GM18520 (cell line): ENCODE results near the gene DUOX1.

Experiments
- ATAC-seq: cut with Tn5 transposase; IDR thresholded peaks from one replicate; pipeline ENCODE4 v1.9.1; 2021; ENCODE audit not compliant: unreplicated experiment

The DUOX1 gene

DNA sequence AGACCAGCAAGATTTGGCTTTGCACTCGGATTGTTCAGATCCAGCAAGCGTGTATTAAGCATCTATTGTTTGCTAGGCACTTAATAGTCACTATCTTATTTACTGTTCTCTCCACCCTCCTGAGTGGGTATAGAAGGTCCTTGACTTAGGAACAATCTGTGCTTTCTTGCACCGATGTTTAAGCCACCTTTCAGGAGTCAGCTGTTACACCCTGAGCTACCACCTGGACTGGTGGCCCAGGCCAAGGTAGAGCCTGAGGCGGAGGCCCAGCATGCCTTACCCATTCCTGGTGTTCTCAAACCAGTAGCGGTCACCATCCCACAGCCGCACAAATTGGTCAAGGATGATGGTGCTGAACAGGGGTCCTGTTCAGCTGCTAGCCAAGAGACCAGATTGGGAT, 10.0 kb downstream of the DUOX1 start:
- no peak for ATAC-seq

- no peak for ATAC-seq
Observed at GRCh38 chr15:45140557-45141250, 10.9 kb downstream of the DUOX1 start.

- no peak for ATAC-seq
Observed at GRCh38 chr15:45141386-45141785, 11.6 kb downstream of the DUOX1 start.

DNA sequence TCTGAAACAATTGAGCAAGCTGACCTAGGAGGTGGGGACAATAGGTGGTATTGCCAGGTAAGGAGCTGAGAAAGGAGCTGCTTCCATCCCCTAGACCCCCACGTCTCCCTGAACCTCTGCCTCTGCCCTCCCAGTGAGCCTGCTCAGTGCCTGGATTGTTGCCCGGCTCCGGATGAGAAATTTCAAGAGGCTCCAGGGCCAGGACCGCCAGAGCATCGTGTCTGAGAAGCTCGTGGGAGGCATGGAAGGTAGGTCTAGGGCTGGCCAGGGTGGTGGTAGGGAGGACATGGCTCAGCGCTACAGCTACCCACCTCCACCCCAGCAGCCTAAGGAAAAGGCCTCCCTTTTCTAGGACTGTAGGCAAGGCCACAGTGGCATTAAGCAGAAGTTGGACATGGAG, 13.3 kb downstream of the DUOX1 start:
- ATAC-seq = no peak

DNA sequence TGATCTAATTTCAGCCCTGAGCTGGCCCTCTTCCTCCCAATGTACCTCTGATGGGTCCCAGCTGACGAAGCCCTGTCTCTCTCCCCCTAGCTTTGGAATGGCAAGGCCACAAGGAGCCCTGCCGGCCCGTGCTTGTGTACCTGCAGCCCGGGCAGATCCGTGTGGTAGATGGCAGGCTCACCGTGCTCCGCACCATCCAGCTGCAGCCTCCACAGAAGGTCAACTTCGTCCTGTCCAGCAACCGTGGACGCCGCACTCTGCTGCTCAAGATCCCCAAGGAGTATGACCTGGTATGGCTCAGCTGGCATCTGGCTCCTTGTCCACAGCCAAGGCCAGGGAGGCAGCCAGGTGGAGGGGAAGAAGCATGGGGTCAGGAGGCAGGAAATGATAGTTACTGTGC, 14.2 kb downstream of the DUOX1 start:
- ATAC-seq = no peak

DNA sequence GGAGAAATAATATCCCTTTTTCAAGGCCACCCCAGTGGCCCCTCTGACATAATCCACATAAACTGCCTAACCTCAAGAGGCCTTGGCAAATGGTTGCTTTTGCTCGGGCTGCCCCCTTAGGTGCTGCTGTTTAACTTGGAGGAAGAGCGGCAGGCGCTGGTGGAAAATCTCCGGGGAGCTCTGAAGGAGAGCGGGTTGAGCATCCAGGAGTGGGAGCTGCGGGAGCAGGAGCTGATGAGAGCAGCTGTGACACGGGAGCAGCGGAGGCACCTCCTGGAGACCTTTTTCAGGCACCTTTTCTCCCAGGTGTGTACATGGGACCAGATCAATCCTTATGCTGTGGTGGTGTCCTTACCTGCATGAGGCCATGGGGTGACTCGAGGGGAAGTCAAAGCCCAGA, 15.0 kb downstream of the DUOX1 start:
- no peak for ATAC-seq

- no peak for ATAC-seq
Observed at GRCh38 chr15:45146405-45146804, 16.6 kb downstream of the DUOX1 start.

GRCh38 chr15:45147606-45148005, 17.8 kb downstream of the DUOX1 start:
- no peak for ATAC-seq

DNA sequence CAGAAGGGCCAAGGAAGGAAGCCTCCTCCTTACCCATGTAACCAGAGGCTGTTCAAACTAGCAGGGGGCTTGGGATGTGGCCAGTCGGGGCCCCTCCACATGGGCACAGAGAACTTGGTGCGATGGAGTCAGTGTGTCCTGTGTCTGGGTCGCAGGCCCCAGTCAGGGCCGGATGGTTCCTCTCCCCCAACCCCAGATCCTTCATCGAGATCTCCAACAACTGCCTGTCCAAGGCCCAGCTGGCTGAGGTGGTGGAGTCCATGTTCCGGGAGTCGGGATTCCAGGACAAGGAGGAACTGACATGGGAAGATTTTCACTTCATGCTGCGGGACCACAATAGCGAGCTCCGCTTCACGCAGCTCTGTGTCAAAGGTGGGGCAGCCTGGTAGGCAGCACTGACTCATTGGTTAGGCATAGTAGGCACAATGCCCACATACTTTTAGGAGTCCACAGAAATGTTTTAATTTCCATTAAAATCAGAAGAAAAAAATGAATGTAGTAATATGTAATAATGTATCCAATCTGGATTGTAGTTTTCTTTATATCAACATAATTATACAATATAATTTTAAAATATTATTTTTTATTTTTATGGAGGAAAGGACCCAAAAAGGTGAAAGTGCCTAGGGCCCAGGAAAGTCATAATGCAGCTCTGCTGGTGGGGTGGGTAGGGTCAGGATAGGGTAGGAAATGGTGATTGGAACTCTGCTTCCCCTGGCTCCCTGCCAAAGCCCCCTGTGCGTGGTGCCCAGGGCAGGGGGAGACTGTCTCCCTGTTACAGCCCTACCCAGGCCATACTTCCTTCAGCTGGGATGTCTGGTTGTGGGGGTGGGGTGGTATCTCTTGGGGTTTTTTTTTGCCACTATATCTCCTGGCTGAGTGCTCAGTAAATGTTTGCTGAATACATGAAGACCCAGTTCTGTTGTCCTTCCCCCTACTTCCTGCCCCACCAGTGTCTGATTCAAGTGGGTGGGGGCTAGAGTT, 18.6 kb downstream of the DUOX1 start:
- no peak for ATAC-seq

GRCh38 chr15:45149060-45149459, 19.3 kb downstream of the DUOX1 start:
- ATAC-seq = no peak

DNA sequence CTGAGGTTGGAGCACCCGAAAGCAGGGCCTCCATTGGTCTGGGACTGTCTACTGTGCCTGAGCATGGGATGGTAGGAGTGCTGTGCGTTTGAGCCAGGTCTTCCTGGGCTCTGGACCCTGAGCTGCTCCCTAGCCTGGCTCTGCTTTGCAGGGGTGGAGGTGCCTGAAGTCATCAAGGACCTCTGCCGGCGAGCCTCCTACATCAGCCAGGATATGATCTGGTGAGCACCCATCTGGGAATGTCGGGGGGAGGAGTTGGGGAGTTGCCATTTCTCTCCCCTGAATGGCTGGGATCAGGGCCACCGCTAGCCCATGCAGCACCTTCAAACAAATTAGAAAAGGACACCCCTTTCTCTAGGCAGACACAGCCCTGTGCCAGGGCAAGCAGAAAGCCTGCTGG, 20.7 kb downstream of the DUOX1 start:
- ATAC-seq = no peak

GRCh38 chr15:45150997-45151396, 21.2 kb downstream of the DUOX1 start:
- ATAC-seq = no peak

DNA sequence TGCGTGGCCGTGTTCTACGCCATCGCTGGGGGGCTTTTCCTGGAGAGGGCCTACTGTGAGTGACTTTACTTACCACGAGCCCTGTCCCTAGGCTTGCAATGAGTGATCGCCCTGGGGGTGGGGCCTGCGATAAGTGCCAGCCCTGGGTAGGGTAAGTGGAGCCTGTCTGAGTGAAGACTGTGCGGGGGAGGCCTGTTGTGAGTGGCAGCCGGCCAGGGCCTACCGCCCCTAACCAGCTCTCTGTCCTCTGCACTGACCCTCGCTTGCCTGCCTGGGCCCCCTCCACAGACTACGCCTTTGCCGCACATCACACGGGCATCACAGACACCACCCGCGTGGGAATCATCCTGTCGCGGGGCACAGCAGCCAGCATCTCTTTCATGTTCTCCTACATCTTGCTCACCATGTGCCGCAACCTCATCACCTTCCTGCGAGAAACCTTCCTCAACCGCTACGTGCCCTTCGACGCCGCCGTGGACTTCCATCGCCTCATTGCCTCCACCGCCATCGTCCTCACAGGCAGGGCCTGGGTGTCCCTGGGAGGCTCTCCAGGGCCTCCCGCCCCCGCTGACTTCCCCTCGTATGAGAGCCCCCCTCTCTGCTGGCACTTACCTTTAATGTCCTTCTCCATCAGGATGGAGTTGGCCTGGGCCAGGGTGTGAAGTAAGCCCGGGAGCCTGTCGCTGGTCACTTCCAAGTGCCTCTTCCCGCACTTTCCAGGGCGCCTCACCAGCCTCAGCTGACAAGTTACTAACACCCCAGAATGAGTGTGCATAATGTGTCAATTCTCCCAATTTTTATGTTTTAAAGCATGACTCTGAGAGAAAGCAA, 22.4 kb downstream of the DUOX1 start:
- ATAC-seq = no peak

GRCh38 chr15:45155739-45156138, 25.9 kb downstream of the DUOX1 start:
- no peak for ATAC-seq

- ATAC-seq = no peak
Observed at GRCh38 chr15:45156744-45157455, 27.1 kb downstream of the DUOX1 start.

DNA sequence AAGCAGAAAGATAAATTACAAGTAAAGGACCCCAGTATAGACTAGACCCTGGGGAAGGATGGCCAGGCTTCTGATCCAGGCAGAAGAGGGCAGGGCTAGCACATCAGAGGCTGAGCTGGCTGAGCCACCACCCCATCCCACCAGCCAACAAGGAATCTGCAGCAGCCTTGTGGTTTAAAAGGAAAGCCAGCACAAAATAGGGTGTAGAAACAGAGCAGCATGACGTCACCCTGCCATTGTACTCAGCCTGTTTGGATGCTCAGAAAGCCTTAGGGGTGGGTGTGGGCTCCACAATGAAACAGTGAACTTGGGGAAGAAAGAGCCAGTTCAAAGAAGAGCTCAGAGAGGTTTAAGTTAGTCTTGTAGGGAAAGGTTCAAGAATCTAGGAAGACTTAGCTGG, 28.2 kb downstream of the DUOX1 start:
- ATAC-seq = no peak

GRCh38 chr15:45161666-45162065, 31.9 kb downstream of the DUOX1 start:
- ATAC-seq = no peak

- ATAC-seq = no peak
Observed at GRCh38 chr15:45162771-45163507, 33.1 kb downstream of the DUOX1 start.

- ATAC-seq = no peak
Observed at GRCh38 chr15:45163508-45163856, 33.7 kb downstream of the DUOX1 start.

- no peak for ATAC-seq
Observed at GRCh38 chr15:45164914-45165313, 35.1 kb downstream of the DUOX1 start.
